HepG2 (cell line): ENCODE measurements around the gene HPCAL1. TPM values are rescaled to one million over a fixed set of nuclear protein-coding genes. Genes with fewer than 3 reads are reported as not detected.

Source experiments
- CSRNP2 ChIP-seq: sonication (generic); formaldehyde crosslinking; conservative IDR thresholded peaks from 2 replicates; pipeline ENCODE4 v1.8.0; 2022; ENCODE audit warnings: low read depth, missing genetic modification reagents
- DMAP1 ChIP-seq: IDR thresholded peaks from 2 replicates; pipeline ENCODE4 v1.6.1; 2016
- FOXC1 ChIP-seq: sonication (generic); formaldehyde crosslinking; IDR thresholded peaks from 2 replicates; pipeline ENCODE4 v1.8.0; 2022; ENCODE audit warnings: mild to moderate bottlenecking, missing genetic modification reagents, borderline replicate concordance
- FOXK2 ChIP-seq: fragments of 450-650 bp; IDR thresholded peaks from 2 replicates; pipeline ENCODE4 v1.6.1; 2016
- GATAD1 ChIP-seq: IDR thresholded peaks from 2 replicates; pipeline ENCODE4 v1.6.1; 2016; ENCODE audit warnings: missing genetic modification reagents, missing compliant biosample characterization
- HNRNPH1 ChIP-seq: fragments of 200-400 bp; formaldehyde crosslinking; optimal IDR thresholded peaks from 2 replicates; pipeline ENCODE3; 2017; ENCODE audit warnings: mild to moderate bottlenecking, low read depth, low read length
- KAT7 ChIP-seq: IDR thresholded peaks from 2 replicates; pipeline ENCODE4 v1.6.1; 2018; ENCODE audit warnings: borderline replicate concordance, missing compliant biosample characterization
- KLF9 ChIP-seq: IDR thresholded peaks from 2 replicates; pipeline ENCODE4 v1.6.1; 2016; ENCODE audit warnings: low read depth
- NCOA5 ChIP-seq: sonication (generic); formaldehyde crosslinking; IDR thresholded peaks from 2 replicates; pipeline ENCODE4 v1.4.0; 2020; ENCODE audit warnings: missing genetic modification reagents
- NFIC ChIP-seq: IDR thresholded peaks from 2 replicates; pipeline ENCODE4 v1.6.1; 2012; ENCODE audit warnings: mild to moderate bottlenecking, low read length, inconsistent platforms
- PHF8 ChIP-seq: sonication (generic); formaldehyde crosslinking; IDR thresholded peaks from 2 replicates; pipeline ENCODE4 v1.5.0; 2020; ENCODE audit warnings: missing genetic modification reagents
- POLR2A ChIP-seq, 2 experiments: IDR thresholded peaks; 2 replicates each; pipeline ENCODE4 v1.6.1; 2011; ENCODE audit warnings: low read depth in 2 of 2, low read length in 2 of 2, mild to moderate bottlenecking in 1 of 2, moderate library complexity in 1 of 2; ENCODE audit not compliant: insufficient read depth in 1 of 2
- POLR2G ChIP-seq: fragments of 200-400 bp; formaldehyde crosslinking; IDR thresholded peaks from 2 replicates; pipeline ENCODE4 v1.6.1; 2018; ENCODE audit warnings: mild to moderate bottlenecking, low read depth, low read length, moderate library complexity
- THAP8 ChIP-seq: sonication (generic); formaldehyde crosslinking; IDR thresholded peaks from 2 replicates; pipeline ENCODE4 v1.5.1; 2020; ENCODE audit warnings: missing genetic modification reagents, mild to moderate bottlenecking, borderline replicate concordance
- XBP1 ChIP-seq: sonication (generic); formaldehyde crosslinking; IDR thresholded peaks from 2 replicates; pipeline ENCODE4 v1.5.0; 2020; ENCODE audit warnings: missing genetic modification reagents
- ZBTB40 ChIP-seq, 2 experiments: fragments of 450-650 bp in 1 of 2; sonication (generic) in 1 of 2; formaldehyde crosslinking in 1 of 2; IDR thresholded peaks; 2 replicates each; pipeline versions ENCODE4 v1.6.1 to v1.8.0; 2016 to 2022; ENCODE audit warnings: antibody characterized with exemption in 1 of 2, mild to moderate bottlenecking in 1 of 2, missing genetic modification reagents in 1 of 2
- ZNF343 ChIP-seq: sonication (generic); formaldehyde crosslinking; IDR thresholded peaks from 2 replicates; pipeline ENCODE4 v1.4.0; 2020; ENCODE audit warnings: mild to moderate bottlenecking, missing genetic modification reagents
- ZNF367 ChIP-seq: sonication (generic); formaldehyde crosslinking; IDR thresholded peaks from 2 replicates; pipeline ENCODE4 v1.4.0; 2020; ENCODE audit warnings: missing genetic modification reagents, borderline replicate concordance
- ZNF749 ChIP-seq: sonication (generic); formaldehyde crosslinking; IDR thresholded peaks from 2 replicates; pipeline ENCODE4 v1.8.0; 2022; ENCODE audit warnings: mild to moderate bottlenecking, missing genetic modification reagents, moderate library complexity, borderline replicate concordance
- polyA plus RNA-seq, 8 experiments: library from polyadenylated mRNA; depleted of rRNA in 3 of 8; stranded (reverse) in 7 of 8; unstranded in 1 of 8; fragments of >200 nt; fragmentation: Illumina TruSeq in 4 of 8; extraction: Trizol in 4 of 8; gene quantifications; 2 replicates each; pipeline versions ENCODE4 v1.2.1 to v1.2.3, GENCODE V29; 2011 to 2016; ENCODE audit warnings: low read depth in 4 of 8, missing spikeins in 1 of 8, mixed read lengths in 1 of 8; ENCODE audit not compliant: insufficient read depth in 1 of 8
- total RNA-seq, 5 experiments: library from RNA; depleted of rRNA; stranded (reverse); fragments of >200 nt; fragmentation: Illumina TruSeq; extraction: Trizol; gene quantifications; 2 replicates each; pipeline ENCODE4 v1.2.3, GENCODE V29; 2016; ENCODE audit warnings: low read depth in 1 of 5

HPCAL1 gene
- total and polyA plus RNA-seq, 2 of the 13 experiments (the other 11 are each of a cell fraction or from before 2014, with no cell fraction given): 29.5 to 29.9 TPM

GRCh38 chr2:10300997-10301940, 1.4 kb upstream of the HPCAL1 start (continued):
- TF ChIP-seq ZBTB40 (IDR thresholded peaks at IDR 0.05) (no peak), ZBTB40 (CRISPR knock-in tag; IDR thresholded peaks at IDR 0.05) (peak; percentile 7; the same call in 1 of the 2 replicates), GATAD1 (CRISPR knock-in tag) (peak; percentile 70), KAT7 (CRISPR knock-in tag) (peak; percentile 84; the same call in 1 of the 2 replicates), KLF9 (CRISPR knock-in tag) (no peak), DMAP1 (CRISPR knock-in tag) (peak; percentile 63), CSRNP2 (CRISPR knock-in tag) (no peak), FOXC1 (CRISPR knock-in tag) (peak; percentile 91), NFIC (peak; percentile 72), HNRNPH1 (no peak), POLR2G (peak; percentile 81), FOXK2 (peak; percentile 76; the same call in 1 of the 2 replicates), PHF8 (CRISPR knock-in tag) (no peak), ZNF343 (CRISPR knock-in tag) (peak; percentile 56; the same call in 1 of the 2 replicates), NCOA5 (CRISPR knock-in tag) (peak; percentile 93; the same call in 1 of the 2 replicates), THAP8 (CRISPR knock-in tag) (0 out of 2 replicates have a peak, but pooled peaks have one; percentile 37), XBP1 (CRISPR knock-in tag) (peak; percentile 77; the same call in 1 of the 2 replicates), ZNF749 (CRISPR knock-in tag) (no peak; the same call in 1 of the 2 replicates), POLR2A (IDR thresholded peaks at IDR 0.05; ENCODE audit: insufficient read depth in 1 of 2, low read depth in 2 of 2, low read length in 2 of 2) (peak; percentile 64 to 90), ZNF367 (no peak)
